WTC11 (cell line): ENCODE results near the gene POGZ. TPM values are rescaled to one million over a fixed set of nuclear protein-coding genes. Genes with fewer than 3 reads are reported as not detected.

Experiments used
- ATAC-seq: fragments of 200-7000 bp; cut with Tn5 transposase; 2 replicates; pipeline ENCODE4 v1.10.0; 2021; ENCODE audit warnings: mild to moderate bottlenecking, moderate library complexity
- CTCF ChIA-PET: fragments of 300-600 bp; sonication (Branson Sonifier 250); formaldehyde crosslinking; loops from one replicate; lab custom pipeline; 2021; ENCODE audit warnings: antibody characterized with exemption; lab: Charles Lee
- POLR2A ChIA-PET: fragments of 350-600 bp; sonication (Branson Sonifier 250); formaldehyde crosslinking; loops from one replicate; lab custom pipeline; 2021; ENCODE audit warnings: antibody characterized with exemption; lab: Charles Lee
- DNase-seq: peaks from one replicate; pipeline ENCODE4 v3.0.0; 2021; ENCODE audit warnings: low spot score
- H3K27ac Mint-ChIP-seq: 2 replicates; pipeline ENCODE4 v1.8.0; 2021; ENCODE audit warnings: mixed read lengths
- H3K27me3 Mint-ChIP-seq: 2 replicates; pipeline ENCODE4 v1.8.0; 2021; ENCODE audit warnings: low read depth, mild to moderate bottlenecking, moderate library complexity, mixed read lengths
- H3K36me3 Mint-ChIP-seq: 2 replicates; pipeline ENCODE4 v1.8.0; 2021; ENCODE audit warnings: mixed read lengths
- H3K4me1 Mint-ChIP-seq: 2 replicates; pipeline ENCODE4 v1.8.0; 2022; ENCODE audit warnings: mixed read lengths
- H3K4me3 Mint-ChIP-seq: 2 replicates; pipeline ENCODE4 v1.8.0; 2021; ENCODE audit warnings: mild to moderate bottlenecking, moderate library complexity, mixed read lengths
- H3K9me3 Mint-ChIP-seq: 2 replicates; pipeline ENCODE4 v1.8.0; 2021; ENCODE audit warnings: mixed read lengths
- ESRRA ChIP-seq: sonication (generic); formaldehyde crosslinking; IDR thresholded peaks from 2 replicates; pipeline ENCODE4 v1.8.1; 2022; ENCODE audit warnings: mild to moderate bottlenecking, missing genetic modification reagents, borderline replicate concordance
- FOXK1 ChIP-seq: sonication (generic); formaldehyde crosslinking; IDR thresholded peaks from 2 replicates; pipeline ENCODE4 v1.8.0; 2022; ENCODE audit warnings: mild to moderate bottlenecking, moderate library complexity, missing genetic modification reagents
- FOXP1 ChIP-seq: sonication (generic); formaldehyde crosslinking; IDR thresholded peaks from 2 replicates; pipeline ENCODE4 v1.8.0; 2022; ENCODE audit warnings: missing genetic modification reagents, mild to moderate bottlenecking, moderate library complexity, borderline replicate concordance
- GRHL2 ChIP-seq: fragments of 250-450 bp; sonication (Bioruptor Pico); IDR thresholded peaks from 2 replicates; pipeline ENCODE4 v1.8.0; 2022; ENCODE audit warnings: mild to moderate bottlenecking, moderate library complexity; ENCODE audit not compliant: insufficient replicate concordance, severe bottlenecking
- GTF2I ChIP-seq: fragments of 250-450 bp; sonication (Bioruptor Pico); conservative IDR thresholded peaks from 2 replicates; pipeline ENCODE4 v1.4.0; 2021; ENCODE audit warnings: mild to moderate bottlenecking
- NFE2L1 ChIP-seq: sonication (generic); formaldehyde crosslinking; IDR thresholded peaks from 2 replicates; pipeline ENCODE4 v1.8.1; 2023; ENCODE audit warnings: missing genetic modification reagents
- RELA ChIP-seq: sonication (generic); formaldehyde crosslinking; IDR thresholded peaks from 2 replicates; pipeline ENCODE4 v1.8.1; 2022; ENCODE audit warnings: missing genetic modification reagents, mild to moderate bottlenecking, borderline replicate concordance
- RORB ChIP-seq: fragments of 250-450 bp; sonication (Bioruptor Pico); IDR thresholded peaks from 2 replicates; pipeline ENCODE4 v1.9.0; 2021; ENCODE audit warnings: mild to moderate bottlenecking
- ZBTB21 ChIP-seq: sonication (generic); formaldehyde crosslinking; IDR thresholded peaks from 2 replicates; pipeline ENCODE4 v1.8.1; 2023; ENCODE audit warnings: mild to moderate bottlenecking, missing genetic modification reagents, borderline replicate concordance
- ZNF219 ChIP-seq: sonication (generic); formaldehyde crosslinking; IDR thresholded peaks from 2 replicates; pipeline ENCODE4 v1.8.0; 2023; ENCODE audit warnings: missing genetic modification reagents, mild to moderate bottlenecking, borderline replicate concordance
- total RNA-seq: library from RNA; stranded (reverse); gene quantifications from 3 replicates; pipeline ENCODE4 v1.2.3, GENCODE V29; 2021
- TF ChIP-seq, protein P1 (sequence below): sonication (generic); formaldehyde crosslinking; IDR thresholded peaks from 2 replicates; pipeline ENCODE4 v1.8.0; 2022; ENCODE audit warnings: mild to moderate bottlenecking, missing genetic modification reagents
- TF ChIP-seq, protein P2 (sequence below): sonication (generic); formaldehyde crosslinking; IDR thresholded peaks from 2 replicates; pipeline ENCODE4 v1.8.1; 2022; ENCODE audit warnings: missing genetic modification reagents, borderline replicate concordance
- TF ChIP-seq, protein P3 (sequence below): sonication (generic); formaldehyde crosslinking; IDR thresholded peaks from 2 replicates; pipeline ENCODE4 v1.8.0; 2022; ENCODE audit warnings: mild to moderate bottlenecking, missing genetic modification reagents
- TF ChIP-seq, protein P4 (sequence below): sonication (generic); formaldehyde crosslinking; IDR thresholded peaks from 2 replicates; pipeline ENCODE4 v1.8.1; 2023; ENCODE audit warnings: mild to moderate bottlenecking, moderate library complexity, missing genetic modification reagents
- TF ChIP-seq, protein P5 (sequence below): sonication (generic); formaldehyde crosslinking; IDR thresholded peaks from 2 replicates; pipeline ENCODE4 v1.8.1; 2022; ENCODE audit warnings: low read depth, mild to moderate bottlenecking, moderate library complexity, missing genetic modification reagents, borderline replicate concordance

Gene POGZ
- total RNA-seq, 1 experiment from 2014 or later = 88.1 TPM

DNA sequence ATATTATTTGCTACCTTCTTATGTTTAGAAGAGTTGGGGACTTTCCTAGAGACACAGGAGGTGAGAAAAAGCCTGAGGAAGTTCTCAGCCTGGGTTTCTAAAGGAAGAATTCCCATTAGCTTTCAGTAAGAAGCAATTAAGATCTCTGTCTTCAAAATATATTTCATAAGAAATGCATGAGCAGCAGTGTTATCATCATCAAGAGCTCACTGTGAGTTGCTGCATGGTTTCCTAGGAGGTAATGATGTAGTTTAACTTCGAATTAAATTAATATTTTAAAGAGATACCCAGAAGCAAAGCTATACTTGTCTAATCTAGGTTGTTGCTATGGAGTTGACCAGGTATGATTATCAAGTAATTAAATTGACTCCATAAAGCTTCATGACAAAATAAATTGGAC, 5.7 kb upstream of the POGZ start:
- POLR2A ChIA-PET = interaction anchor here (0.8 to 1.8 kb wide), 3 partner anchors 8 to 46 kb away, joined by 3 to 7 read pairs (median 5); partner anchors contain the start of gene CGN
- CTCF ChIA-PET = interaction anchor here (0.9 to 1.3 kb wide), 5 partner anchors 10 to 365 kb away, joined by 3 to 4 read pairs (median 3); no protein-coding TSS in a partner anchor

DNA sequence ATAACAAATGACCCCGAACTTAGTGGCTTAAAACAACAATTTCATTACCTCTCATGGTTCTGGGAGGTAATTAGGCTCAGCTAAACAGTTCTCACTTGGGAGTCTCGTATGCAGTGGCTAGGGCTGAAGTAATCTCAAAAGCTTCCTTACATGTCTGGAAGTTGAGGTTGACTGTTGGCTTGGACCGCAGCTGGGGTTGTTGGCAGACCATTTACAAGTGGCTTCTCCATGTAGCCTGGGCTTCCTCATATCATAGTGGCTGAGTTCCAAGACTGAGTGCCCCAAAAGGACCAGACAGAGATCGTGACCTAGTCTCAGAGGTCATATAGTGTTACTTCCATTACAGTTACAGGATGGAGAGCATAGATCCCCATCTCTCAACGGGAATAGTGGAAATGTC, 2.4 kb upstream of the POGZ start:
- CTCF ChIA-PET = interaction anchor here (0.5 kb wide), 1 partner anchor 247 kb away, joined by 3 read pairs; no protein-coding TSS in a partner anchor
- Mint-ChIP-seq H3K4me1 (peaks cover 11% of the 10 kb centered on the region), H3K4me3 (no peak overlapping the region), H3K27ac (no peak overlapping the region), H3K36me3 (no peaks in the 10 kb centered on the region; the same call in 1 of the 2 replicates), H3K27me3 (peaks cover 27% of the 10 kb centered on the region), H3K9me3 (no peaks in the 10 kb centered on the region)
- POLR2A ChIA-PET = no interaction called here
- ATAC-seq (no peak), DNase-seq (no peak)
- TF ChIP-seq GTF2I (no peak), ZNF219 (CRISPR knock-in tag) (no peak), RELA (no peak), GRHL2 (CRISPR knock-in tag) (no peak), FOXK1 (no peak)
- TF ChIP-seq, protein P1, sequence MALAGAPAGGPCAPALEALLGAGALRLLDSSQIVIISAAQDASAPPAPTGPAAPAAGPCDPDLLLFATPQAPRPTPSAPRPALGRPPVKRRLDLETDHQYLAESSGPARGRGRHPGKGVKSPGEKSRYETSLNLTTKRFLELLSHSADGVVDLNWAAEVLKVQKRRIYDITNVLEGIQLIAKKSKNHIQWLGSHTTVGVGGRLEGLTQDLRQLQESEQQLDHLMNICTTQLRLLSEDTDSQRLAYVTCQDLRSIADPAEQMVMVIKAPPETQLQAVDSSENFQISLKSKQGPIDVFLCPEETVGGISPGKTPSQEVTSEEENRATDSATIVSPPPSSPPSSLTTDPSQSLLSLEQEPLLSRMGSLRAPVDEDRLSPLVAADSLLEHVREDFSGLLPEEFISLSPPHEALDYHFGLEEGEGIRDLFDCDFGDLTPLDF (CRISPR knock-in tag) = no peak
- TF ChIP-seq, protein P2, sequence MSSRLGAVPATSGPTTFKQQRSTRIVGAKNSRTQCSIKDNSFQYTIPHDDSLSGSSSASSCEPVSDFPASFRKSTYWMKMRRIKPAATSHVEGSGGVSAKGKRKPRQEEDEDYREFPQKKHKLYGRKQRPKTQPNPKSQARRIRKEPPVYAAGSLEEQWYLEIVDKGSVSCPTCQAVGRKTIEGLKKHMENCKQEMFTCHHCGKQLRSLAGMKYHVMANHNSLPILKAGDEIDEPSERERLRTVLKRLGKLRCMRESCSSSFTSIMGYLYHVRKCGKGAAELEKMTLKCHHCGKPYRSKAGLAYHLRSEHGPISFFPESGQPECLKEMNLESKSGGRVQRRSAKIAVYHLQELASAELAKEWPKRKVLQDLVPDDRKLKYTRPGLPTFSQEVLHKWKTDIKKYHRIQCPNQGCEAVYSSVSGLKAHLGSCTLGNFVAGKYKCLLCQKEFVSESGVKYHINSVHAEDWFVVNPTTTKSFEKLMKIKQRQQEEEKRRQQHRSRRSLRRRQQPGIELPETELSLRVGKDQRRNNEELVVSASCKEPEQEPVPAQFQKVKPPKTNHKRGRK (CRISPR knock-in tag) = no peak
- TF ChIP-seq, protein P3, sequence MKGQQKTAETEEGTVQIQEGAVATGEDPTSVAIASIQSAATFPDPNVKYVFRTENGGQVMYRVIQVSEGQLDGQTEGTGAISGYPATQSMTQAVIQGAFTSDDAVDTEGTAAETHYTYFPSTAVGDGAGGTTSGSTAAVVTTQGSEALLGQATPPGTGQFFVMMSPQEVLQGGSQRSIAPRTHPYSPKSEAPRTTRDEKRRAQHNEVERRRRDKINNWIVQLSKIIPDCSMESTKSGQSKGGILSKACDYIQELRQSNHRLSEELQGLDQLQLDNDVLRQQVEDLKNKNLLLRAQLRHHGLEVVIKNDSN (CRISPR knock-in tag) = no peak
- TF ChIP-seq, protein P4, sequence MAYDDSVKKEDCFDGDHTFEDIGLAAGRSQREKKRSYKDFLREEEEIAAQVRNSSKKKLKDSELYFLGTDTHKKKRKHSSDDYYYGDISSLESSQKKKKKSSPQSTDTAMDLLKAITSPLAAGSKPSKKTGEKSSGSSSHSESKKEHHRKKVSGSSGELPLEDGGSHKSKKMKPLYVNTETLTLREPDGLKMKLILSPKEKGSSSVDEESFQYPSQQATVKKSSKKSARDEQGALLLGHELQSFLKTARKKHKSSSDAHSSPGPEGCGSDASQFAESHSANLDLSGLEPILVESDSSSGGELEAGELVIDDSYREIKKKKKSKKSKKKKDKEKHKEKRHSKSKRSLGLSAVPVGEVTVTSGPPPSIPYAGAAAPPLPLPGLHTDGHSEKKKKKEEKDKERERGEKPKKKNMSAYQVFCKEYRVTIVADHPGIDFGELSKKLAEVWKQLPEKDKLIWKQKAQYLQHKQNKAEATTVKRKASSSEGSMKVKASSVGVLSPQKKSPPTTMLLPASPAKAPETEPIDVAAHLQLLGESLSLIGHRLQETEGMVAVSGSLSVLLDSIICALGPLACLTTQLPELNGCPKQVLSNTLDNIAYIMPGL = no peak

More for the DNA sequence above, 5.7 kb upstream of the POGZ start:
- TF ChIP-seq, protein P5, sequence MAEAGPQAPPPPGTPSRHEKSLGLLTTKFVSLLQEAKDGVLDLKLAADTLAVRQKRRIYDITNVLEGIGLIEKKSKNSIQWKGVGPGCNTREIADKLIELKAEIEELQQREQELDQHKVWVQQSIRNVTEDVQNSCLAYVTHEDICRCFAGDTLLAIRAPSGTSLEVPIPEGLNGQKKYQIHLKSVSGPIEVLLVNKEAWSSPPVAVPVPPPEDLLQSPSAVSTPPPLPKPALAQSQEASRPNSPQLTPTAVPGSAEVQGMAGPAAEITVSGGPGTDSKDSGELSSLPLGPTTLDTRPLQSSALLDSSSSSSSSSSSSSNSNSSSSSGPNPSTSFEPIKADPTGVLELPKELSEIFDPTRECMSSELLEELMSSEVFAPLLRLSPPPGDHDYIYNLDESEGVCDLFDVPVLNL (CRISPR knock-in tag) = no peak
- H3K27me3 Mint-ChIP-seq = peaks cover 27% of the 10 kb centered on the region
- no peak overlapping the region for H3K4me3 Mint-ChIP-seq
- no peaks in the 10 kb centered on the region for H3K4me1 Mint-ChIP-seq
- no peak for ATAC-seq
- no peak overlapping the region for H3K27ac Mint-ChIP-seq
- H3K36me3 Mint-ChIP-seq = no peaks in the 10 kb centered on the region
- no peaks in the 10 kb centered on the region for H3K9me3 Mint-ChIP-seq
- DNase-seq = no peak

DNA sequence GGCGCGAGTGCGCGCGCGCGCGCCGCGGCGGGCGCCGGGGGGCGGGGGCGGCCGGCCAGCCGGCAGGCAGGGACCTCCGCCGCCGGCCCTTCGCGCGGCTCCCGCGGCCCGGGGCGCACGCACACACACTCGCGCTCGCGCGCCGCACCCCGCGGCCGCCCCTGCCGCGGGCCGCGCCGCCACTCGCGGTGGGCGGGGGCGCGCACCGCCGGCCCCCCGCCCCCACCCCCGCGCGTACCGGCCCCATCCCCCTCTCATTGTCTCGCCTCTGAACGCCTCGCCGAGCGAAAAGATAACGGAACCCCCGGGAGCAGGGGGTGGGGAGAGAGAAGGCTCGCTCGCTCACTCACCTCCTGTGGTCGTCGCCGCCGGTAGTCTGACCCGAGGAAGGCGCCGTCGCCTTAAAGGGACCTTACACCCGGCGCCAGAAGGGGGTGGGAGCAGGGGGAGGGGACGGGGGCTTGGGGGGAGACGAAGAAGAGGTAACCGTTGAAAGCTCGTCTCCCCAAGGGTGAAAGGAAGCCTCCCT, 428 bp downstream of the POGZ start:
- Mint-ChIP-seq H3K27me3 (peaks cover 20% of the 10 kb centered on the region), H3K9me3 (no peaks in the 10 kb centered on the region), H3K4me3 (peak overlapping the region; percentile 71), H3K27ac (no peak overlapping the region), H3K4me1 (peaks cover 11% of the 10 kb centered on the region), H3K36me3 (no peaks in the 10 kb centered on the region; the same call in 1 of the 2 replicates)
- peak; percentile 74 for DNase-seq
- ChIA-PET CTCF (interaction anchor here (0.5 to 1.1 kb wide), 5 partner anchors 13 to 135 kb away, joined by 3 to 6 read pairs (median 4); no protein-coding TSS in a partner anchor), POLR2A (interaction anchor here (0.8 kb wide), 1 partner anchor 52 kb away, joined by 4 read pairs; the partner anchor contains the start of gene CGN)
- ATAC-seq = peak; percentile 73
- no peak for TF ChIP-seq NFE2L1 (CRISPR knock-in tag)
- 0 out of 2 replicates have a peak, but pooled peaks have one; percentile 0 for TF ChIP-seq FOXK1
- no peak for TF ChIP-seq FOXP1 (CRISPR knock-in tag)
- TF ChIP-seq ZBTB21 (CRISPR knock-in tag) = no peak
- TF ChIP-seq ESRRA (CRISPR knock-in tag) = no peak
- TF ChIP-seq RORB (CRISPR knock-in tag) = no peak
